GM21360 (cell line): Measurements from ENCODE around the gene CCL4.
"Not testable (repeated sequence)": the region's sequence is repeated elsewhere in the genome, so short reads cannot be mapped to it uniquely, and the experiment has no call there.

Experiments
- ATAC-seq: cut with Tn5 transposase; IDR thresholded peaks from one replicate; pipeline ENCODE4 v1.9.1; 2021; ENCODE audit warnings: mild to moderate bottlenecking, moderate library complexity; ENCODE audit not compliant: unreplicated experiment

CCL4 gene

DNA sequence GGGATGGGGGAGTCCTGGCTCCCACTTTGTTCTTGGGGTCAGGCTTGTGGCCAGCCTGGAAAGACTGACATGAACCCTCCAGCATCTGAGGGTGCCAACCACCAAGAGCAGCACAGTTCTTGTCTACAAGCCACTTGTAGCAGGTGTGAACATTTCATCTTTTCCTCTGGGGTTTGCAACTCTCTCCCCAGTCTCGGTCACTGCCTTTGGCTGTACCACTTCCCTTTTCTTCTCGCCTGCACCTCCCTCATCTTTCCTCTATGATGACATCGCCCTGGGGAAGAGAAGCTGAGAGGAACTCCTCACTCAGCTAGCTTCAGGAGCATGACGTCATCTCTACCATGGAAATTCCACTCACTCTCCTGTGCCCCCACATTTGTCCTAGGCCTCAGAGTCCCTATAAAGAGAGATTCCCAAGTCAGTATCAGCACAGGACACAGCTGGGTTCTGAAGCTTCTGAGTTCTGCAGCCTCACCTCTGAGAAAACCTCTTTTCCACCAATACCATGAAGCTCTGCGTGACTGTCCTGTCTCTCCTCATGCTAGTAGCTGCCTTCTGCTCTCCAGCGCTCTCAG is at the start of gene CCL4:
Gene CCL4, plus strand, starts transcription at position 427 of the 575 bp plus-strand sequence. Its CDS starts 79 bp downstream, at position 506.
- ATAC-seq = peak; percentile 55

DNA sequence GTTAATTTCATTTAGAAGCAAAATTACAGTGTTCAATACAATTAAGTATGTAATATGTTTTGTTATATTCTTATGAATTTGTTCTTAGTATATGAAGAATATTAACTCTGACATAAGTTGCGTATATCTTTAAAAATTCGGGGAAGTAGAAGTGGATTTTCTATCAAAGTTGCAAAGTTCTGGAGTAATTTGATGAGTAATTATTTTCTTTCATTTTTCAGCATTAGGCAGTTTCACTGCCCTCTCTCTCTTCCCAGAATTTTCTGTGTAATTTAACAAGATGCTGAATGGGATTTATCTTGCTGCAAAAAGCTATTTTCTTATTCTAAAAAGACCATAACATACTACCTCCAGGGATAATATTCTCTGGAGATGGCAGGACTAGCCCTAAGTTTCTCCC is 48.5 kb upstream of the CCL4 start:
- ATAC-seq = no peak

DNA sequence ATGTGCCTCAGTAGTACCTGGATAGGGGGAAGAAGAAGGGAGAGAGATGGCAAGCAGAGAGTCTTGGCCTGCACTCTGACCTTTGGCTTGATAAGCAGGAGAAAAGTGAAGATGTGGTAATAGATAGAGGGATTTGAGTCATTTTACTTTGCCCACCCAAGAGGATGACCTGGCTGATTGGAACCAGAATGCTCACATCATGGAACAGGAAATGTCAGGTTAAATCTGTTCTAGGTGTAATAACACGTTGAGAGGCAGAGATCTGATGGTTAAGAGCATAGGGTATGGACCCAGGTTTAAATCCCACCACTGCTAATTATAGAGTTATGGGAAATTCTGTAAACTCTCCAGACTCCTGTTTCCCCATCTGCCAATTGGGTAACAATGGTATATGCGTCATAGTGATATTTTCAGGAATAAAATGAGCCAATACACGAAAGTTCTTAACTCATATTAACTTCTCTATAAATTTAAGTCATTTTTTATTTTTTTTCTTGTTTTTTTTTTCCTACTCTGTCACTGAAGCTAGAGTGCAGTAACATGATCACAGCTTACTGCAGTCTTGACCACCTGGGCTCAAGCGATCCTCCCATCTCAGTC is 47.6 kb upstream of the CCL4 start:
- ATAC-seq = no peak

DNA sequence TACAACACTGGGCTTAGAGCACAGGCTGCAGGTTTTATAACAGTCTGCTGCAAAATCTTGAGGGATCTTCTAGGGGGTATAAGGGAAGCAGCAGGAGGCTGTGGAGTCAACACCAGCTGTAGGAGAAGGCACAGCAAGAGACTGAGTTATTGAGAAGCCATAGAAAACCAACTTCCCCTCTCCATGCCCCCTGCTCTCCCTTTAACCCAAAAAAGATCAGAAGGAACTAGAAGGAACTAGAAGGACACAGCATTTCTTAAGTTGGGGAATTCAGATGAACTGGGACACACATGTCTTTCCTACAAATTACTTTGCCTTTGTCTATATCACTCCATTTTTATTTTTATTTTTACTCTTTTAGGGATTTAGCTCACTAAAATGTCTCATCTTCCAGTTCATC is 45.7 kb upstream of the CCL4 start:
- no peak for ATAC-seq

DNA sequence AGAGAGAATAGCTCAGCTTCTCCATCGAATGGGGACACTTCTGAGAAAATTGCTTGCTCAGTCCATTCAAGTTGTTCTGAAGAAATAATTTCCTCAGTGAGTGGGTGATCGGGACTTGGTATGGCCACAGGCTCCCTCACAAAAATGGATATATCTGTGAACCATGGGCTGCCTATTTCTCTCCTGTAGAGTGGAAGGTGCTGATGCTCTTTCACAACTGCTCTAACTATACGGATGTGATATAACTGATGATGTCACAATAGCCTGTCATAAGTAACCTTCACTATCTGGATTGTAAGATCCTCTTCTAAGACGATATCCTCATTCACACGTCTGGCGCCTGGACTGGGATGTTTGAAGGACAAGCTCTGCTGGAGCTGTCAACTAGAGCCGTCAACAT is 44.2 kb upstream of the CCL4 start:
- no peak for ATAC-seq

DNA sequence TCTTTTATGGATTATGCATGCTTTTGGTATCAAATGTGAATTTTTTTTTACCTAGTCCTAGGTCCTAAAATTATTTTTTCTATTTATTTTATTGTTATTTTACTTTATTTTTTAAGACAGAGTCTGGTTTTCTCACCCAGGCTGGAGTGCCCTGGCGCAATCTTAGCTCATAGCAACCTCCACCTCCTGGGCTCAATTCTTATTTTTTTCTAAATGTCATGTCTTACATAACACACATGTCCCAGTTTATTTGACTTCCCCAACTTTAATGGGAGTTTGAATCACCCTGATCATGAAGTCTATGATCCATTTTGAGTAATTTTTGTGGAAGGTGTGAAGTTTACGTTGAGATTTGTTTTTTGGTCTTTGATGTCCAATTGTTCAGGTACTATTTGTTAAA is 42.8 kb upstream of the CCL4 start:
- no peak for ATAC-seq

DNA sequence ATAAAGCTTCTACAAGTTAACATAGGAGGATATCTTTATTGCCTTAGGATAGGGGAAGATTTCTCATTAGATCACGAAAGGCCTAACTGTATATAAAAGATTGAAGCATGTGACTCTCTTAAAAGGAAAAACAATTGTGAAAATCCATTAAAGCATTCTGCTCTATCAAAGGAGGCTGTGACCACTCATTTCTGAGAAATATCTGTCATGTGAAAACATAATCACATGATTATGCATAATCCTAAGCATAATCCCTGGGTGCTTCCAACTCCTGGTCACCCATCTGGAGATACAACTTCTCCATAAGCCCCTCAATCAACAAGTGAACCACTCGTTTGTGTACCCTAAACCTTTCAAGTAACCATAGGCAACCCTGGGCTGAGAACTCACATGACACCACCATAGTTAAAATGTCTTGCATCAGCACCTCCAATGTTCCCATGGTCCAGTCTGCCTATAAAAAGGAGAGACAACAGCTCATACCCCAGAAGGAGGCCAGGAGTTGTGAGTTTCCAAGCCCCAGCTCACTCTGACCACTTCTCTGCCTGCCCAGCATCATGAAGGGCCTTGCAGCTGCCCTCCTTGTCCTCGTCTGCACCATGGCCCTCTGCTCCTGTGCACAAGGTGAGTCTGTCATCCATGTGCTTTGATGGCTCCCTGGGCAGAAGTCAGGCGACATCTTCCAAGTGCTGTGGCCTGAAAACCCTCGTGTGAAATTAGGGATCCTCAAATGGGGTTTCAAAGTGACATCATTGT is 39.7 kb upstream of the CCL4 start, which contains the start of gene CCL18:
Gene CCL18, plus strand, starts transcription at position 487 of the 756 bp plus-strand sequence. Its CDS starts 71 bp downstream, at position 558.
- ATAC-seq = no peak

DNA sequence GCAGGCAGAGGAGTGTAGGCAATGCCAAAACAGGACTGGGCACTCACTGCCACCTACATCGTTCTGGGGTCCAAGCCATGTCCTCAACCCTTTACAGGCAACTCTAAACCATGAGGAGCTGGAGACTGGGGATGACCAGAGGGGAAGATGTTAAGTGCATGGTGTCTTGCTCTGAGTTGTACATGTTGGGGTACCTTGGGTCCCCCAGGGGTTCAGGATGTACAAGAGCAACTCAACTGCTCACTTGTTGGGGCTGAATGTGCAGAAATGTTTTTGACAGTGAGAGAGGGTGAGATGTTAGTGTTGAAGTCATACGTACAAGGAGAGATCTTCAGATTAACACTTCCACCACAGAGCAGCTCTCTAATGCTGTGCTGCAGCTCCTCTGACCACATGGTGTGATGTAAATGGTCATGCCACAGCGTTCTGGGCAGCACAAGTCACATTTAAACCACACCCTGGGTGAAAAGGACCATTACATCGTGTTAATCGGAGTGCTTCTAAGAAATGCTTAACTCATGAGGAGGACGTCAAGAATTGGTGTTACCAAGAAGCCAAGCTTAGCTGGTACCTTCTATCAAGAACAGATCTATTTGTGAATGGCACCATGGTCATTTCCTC is 37.2 kb upstream of the CCL4 start:
- ATAC-seq = no peak

DNA sequence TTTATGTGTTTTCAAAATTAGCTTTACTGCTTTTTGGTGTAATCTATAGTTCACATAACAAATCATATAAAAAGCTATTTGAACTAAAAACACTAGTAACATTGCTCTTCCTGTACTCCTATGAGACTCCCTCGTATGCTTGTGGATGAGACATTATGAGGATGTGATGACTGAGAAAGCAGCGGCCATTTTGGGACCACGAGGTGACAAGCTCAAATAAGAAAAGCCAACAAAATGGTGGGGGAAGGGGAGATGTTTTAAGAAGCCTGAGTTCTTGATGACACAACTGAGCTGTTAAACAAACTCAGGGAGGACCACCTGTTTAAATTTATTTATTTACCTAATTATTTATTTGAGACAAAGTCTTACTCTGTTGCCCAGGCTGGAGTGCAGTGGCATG is 35.1 kb upstream of the CCL4 start:
- no peak for ATAC-seq

DNA sequence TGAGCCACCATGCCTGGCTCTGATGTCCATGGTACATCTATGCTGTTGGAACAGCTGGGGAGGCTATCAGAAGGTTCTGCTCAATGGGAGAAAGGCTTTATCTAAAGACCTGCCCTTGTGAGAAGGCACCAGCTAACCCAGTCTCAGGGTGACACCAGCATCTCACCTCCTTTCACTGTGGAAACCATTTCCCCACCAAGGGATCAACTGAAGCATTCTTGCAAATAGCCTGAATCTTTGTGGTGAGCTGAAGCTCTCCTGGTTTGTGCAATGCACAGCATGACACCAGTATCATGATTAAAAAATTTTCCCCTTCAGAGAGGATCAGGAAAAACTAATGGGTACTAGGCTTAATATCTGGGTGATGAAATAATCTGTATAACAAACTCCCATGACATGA is 34.5 kb upstream of the CCL4 start:
- ATAC-seq = no peak

DNA sequence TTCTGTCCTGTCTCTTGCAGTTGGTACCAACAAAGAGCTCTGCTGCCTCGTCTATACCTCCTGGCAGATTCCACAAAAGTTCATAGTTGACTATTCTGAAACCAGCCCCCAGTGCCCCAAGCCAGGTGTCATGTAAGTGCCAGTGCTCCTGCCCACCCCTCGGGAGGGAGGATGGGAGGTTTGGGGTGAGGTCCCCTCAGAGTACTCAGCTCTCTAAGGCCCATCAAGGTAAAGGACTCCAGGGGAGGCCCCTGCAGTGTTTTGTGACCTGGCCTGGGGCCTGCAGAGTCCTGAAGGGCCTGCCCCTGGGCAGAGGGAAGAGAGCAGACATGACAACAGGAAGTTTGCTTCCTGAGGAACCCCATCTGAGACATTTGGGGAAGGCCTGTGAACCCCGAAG is 33.2 kb upstream of the CCL4 start:
- no peak for ATAC-seq

DNA sequence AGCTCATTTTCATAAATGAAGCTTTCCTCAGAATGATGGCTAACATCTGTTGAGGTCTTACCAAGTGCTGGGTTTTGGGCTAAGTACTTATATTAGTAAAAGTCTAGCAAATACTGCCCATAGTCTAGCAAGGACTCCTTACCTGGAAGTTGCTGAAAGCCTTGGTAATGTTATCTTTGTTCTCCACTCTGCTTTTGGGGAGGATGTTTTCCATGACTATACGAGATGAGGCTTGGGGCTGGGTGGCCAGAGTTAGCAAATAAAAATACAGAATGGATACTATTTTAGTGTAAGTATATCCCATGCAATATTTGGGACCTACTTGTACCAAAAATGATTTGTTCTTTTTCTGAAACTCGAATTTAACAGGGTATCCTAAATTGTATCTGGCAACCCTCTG is 31.9 kb upstream of the CCL4 start:
- no peak for ATAC-seq

DNA sequence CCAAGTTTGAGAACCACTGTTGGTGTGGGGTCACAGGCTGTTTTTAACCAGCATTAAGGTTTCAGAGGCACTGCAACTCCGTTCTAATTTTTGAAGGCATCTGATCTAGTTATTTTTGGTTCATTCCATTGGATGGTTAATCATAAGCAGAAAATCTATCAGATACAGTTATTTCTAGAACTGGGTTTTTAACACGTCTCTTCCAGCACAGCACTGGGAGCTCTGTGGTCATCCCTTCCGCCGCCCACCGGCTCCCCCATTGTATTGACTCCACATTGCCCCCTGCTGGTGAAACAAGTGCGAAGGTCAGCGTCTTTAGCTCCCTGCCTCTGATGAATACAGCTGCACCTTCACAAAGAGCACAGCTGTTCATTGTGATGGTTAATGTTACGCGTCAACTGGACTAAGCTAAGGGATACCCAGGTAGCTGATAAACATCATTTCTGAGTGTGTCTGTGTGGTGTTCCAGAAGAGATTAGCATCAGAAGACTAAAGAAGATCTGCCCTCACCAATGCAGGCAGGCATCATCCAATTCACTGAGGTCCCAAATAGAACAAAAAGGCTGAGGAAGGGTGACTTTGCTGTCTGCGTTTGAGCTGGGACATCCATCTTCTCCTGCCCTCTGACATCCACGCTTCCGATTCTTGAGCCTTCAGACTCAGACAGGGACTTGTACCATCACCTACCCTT is 31.1 kb upstream of the CCL4 start:
- ATAC-seq = peak; percentile 68

DNA sequence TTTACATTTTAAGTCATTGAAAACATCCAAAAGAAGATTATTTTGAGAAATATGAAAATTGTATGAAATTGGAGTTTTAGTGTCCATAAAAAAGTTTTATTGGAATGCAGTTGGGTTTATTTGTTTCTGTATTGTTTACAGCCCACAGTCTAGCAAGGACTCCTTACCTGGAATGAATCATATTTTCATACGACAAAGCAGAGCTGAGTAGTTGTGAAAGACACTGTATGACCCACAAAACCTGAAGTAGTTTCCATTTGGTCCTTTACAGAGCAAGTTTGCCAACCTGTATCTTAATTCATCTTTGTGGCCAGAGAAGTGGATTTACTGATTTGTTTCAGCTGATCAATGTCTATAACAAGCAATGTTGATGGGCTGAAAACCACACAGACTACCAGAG is 29.3 kb upstream of the CCL4 start:
- no peak for ATAC-seq

DNA sequence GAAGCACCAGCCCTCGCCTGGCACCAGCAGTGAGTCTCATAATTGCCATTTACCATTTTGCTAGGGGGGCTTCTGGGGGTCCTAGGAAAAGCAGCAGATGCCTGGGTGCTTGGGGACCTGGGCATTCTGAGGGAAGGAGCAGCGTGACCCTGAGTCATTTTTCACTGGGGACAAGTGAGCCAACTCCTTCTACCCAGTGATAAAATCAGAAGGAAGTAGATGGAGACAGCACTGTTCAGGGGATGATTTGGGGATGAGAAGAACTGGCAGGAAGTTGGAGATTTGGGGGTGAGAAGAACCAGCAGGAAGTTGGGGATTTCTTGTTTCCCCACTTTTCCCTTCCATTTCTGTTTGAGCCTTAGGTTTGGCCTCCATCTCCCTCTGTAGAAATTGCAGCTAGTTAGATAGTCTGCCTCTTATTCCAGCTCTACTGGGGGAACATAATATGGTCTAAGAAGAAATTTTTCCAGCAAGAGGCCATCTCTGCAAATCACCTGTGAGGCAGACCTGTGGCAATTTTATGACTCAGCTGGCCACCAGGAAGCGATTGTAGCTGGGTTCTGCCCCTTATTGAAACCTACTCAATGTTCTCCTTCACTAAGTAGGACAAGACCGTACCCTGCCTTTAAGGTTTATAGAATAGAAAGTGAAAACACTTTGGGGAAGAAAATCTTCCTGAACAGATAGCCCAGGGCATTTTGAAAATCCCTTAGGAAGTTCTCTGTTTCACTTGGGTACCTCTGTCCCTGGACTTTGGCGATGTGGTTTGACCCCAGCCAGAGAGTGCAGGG is 21.8 kb upstream of the CCL4 start:
- ATAC-seq = not testable (repeated sequence)

DNA sequence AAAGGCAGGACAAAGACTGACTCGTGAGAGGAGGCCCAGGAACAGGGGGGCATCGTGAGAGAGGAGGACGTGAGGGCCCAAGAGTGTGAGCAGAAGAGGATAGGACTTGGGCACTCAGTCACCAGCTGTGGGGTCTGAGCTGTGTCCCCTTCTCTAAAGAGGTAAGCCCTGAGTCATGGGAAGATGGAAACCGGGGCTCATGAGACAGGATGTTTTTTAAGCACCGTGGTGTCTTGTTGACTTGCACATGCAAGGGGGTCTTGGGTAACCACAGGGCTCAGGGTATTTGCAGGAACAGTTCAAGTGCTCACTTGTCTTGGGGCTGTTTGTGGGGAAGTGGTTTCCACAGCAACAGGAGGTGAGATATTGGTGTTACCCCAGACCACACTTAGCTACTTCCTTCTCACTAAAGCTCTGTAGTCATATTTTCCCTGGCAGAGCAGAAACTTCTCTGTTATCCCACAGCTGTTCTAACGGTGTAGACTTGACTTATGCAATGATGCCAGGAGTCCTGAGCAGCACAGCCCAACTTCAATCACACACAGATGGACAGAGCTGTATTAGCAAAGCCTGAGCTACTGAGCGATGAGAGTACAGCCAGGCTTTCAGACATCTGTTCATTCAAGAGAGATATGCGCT is 21.0 kb upstream of the CCL4 start:
- not testable (repeated sequence) for ATAC-seq

DNA sequence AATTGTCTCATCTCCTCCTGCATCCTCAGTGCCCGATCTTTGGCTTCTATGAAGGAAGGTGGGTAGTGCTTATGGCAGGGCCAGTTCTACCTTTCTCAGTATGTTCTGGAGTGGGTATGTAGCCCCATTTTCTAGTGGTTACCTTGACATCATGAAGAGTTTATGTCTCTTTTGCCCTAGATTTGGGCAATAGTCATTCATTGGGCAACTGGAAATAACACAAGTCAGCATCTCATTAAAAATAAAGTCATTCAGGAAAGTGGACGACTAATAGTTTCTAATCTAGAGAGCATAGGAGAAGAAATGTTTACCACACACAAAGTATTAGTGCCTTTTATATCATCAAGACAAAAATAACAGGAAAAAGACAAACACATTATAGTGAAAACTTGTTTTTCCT is 19.9 kb upstream of the CCL4 start:
- ATAC-seq = not testable (repeated sequence)

DNA sequence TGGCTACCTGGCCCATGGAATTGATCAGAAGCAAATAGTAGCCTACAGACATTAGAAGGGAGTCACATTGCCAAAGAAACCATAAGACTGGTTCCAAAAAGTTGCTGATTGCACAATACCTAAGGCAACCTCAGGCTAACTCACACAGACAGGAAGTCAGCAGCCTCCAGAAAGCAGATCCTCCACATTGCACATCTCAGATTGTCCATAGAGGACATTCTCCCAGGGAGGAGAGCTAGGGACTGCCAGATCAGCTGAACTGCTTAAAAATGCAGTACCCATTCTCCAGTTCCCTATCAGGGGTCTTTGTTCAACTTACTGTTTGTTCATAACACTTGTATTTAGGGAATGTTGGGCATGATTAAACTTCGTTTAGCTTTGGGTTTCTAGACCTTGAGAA is 17.9 kb upstream of the CCL4 start:
- ATAC-seq = no peak

DNA sequence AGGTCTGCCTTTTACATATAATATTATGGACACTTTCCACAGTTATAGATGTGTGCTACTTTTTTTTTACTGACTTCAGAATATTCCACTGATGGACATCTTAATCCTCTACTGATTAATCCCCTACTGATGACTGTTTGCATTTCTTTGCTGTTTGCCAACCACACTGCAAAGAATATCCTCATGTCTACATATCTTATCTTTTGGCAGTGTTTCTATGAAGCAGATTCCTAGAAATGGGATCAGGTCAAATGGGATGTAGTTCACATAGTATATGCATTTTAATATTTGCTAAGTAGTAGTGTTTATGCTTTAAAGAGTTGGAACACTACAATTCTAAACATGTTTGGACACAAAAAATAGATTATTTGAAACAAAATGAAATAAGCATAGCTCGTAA is 16.8 kb upstream of the CCL4 start:
- no peak for ATAC-seq

DNA sequence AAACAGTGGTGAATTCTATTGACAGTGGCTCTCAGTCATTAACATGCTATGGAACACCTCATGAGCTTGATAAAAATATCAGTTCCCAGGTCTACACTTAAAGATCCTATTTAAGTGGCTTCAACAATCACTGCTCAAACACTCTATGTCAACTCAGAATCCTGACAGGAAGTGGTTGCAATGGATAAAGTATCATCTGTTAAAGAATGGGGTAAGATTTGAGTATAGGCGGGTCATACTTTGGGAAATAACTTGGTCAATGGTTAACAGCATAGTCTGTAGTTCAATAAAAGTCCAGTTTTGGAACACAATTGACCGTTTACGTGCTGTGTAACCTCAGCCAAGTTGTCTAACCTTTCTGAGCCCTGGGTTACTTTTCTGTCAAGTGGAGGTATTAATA is 16.2 kb upstream of the CCL4 start:
- ATAC-seq = not testable (repeated sequence)
